Hair follicular keratinocyte (primary cell): Measurements from ENCODE around the gene NUTM2E. TPM values are rescaled to one million over a fixed set of nuclear protein-coding genes. Genes with fewer than 3 reads are reported as not detected.

Experiments
- total RNA-seq: library from RNA; depleted of rRNA; stranded (reverse); fragments of >200 nt; gene quantifications from 2 replicates; pipeline ENCODE4 v1.2.3, GENCODE V29; 2015

Gene NUTM2E, protein sequence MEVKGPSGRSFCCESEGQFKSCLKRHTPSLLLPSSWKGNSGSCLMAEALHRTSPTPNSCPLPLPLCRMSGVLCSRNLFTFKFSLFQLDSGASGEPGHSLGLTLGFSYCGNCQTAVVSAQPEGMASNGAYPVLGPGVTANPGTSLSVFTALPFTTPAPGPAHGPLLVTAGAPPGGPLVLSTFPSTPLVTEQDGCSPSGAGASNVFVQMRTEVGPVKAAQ (N-terminal part only)
- 0.30 TPM in 1 of 2 replicates, not detected in the other for total RNA-seq

GRCh38 chr10:79826496-79827215 lies at the start of gene NUTM2E:
TSS of gene NUTM2E (plus strand) at chr10:79826739. CDS start at chr10:79841741, 15,002 bp downstream.

Other genes with a start within 250 kb of the NUTM2E start
- not detected in 2 replicates for gene SFTPA1, start 215.8 kb upstream of the NUTM2E start, total RNA-seq
- gene NUTM2B, start 123.5 kb upstream of the NUTM2E start, total RNA-seq: 0.62 and 0.99 TPM in 2 replicates
- 0.08 TPM in 1 of 2 replicates, not detected in the other for gene SFTPD, start 122.4 kb downstream of the NUTM2E start, total RNA-seq